SW 1271 (cell line): ENCODE measurements around the gene PRCD.
A peak's percentile ranks its signal among the peaks of the same experiment; 100 is the strongest.
"Not testable (repeated sequence)": the region's sequence is repeated elsewhere in the genome, so short reads cannot be mapped to it uniquely, and the experiment has no call there.

ENCODE experiments used
- DNase-seq, 2 experiments: peaks; one replicate each; lab custom pipeline; 2025; lab: John Stamatoyannopoulos, UW

PRCD gene

GRCh38 chr17:76504117-76504516, 35.7 kb upstream of the PRCD start:
- peak in 1 of 2 experiments; percentile 13 for DNase-seq

- DNase-seq = peak in 1 of 2 experiments; percentile 65
These were observed 33.2 kb upstream of the PRCD start for GRCh38 chr17:76506408-76507345.

- DNase-seq = not testable (repeated sequence)
These were observed 31.3 kb upstream of the PRCD start for GRCh38 chr17:76508472-76509063.

GRCh38 chr17:76510831-76511244, 29.0 kb upstream of the PRCD start:
- no peak for DNase-seq

- no peak for DNase-seq
These were observed 28.0 kb upstream of the PRCD start for GRCh38 chr17:76511668-76512365.

GRCh38 chr17:76512366-76513305, 27.2 kb upstream of the PRCD start:
- no peak for DNase-seq

- no peak for DNase-seq
These were observed 26.5 kb upstream of the PRCD start for GRCh38 chr17:76513306-76513692.

GRCh38 chr17:76514355-76514754, 25.5 kb upstream of the PRCD start:
- not testable (repeated sequence) for DNase-seq

- no peak for DNase-seq
These were observed 24.4 kb upstream of the PRCD start for GRCh38 chr17:76515274-76515949.

GRCh38 chr17:76517638-76518038, 22.2 kb upstream of the PRCD start:
- no peak for DNase-seq

- DNase-seq = no peak
These were observed 20.5 kb upstream of the PRCD start for GRCh38 chr17:76519048-76519966.

- DNase-seq = no peak
These were observed 18.6 kb upstream of the PRCD start for GRCh38 chr17:76521262-76521661.

- DNase-seq = not testable (repeated sequence)
These were observed 18.2 kb upstream of the PRCD start for GRCh38 chr17:76521683-76522082.

- DNase-seq = peak in 1 of 2 experiments; percentile 29
These were observed 16.5 kb upstream of the PRCD start for GRCh38 chr17:76523084-76524037.

- no peak for DNase-seq
These were observed 15.0 kb upstream of the PRCD start for GRCh38 chr17:76524598-76525512.

GRCh38 chr17:76525513-76525833, 14.4 kb upstream of the PRCD start:
- DNase-seq = not testable (repeated sequence)

GRCh38 chr17:76527016-76527415, 12.8 kb upstream of the PRCD start:
- not testable (repeated sequence) for DNase-seq
